ENCODE results near the gene PTGER4.

GRCh38 chr5:40630126-40630525 is 49.6 kb upstream of the PTGER4 start:
- TF ChIP-seq CTCF (IDR thresholded peaks at IDR 0.05; ENCODE audit: low read depth, low read length, poor library complexity, severe bottlenecking) (no peak), EZH2phosphoT487 (IDR thresholded peaks at IDR 0.05; ENCODE audit: borderline replicate concordance, low read length) (no peak)
